CD14-positive monocyte (primary cell): ENCODE data around the gene SEC24D. TPM values are rescaled to one million over a fixed set of nuclear protein-coding genes. Genes with fewer than 3 reads are reported as not detected.
A peak's percentile ranks its signal among the peaks of the same experiment; 100 is the strongest.

Experiments
- DNase-seq, 3 donors: peaks; one replicate each; pipeline ENCODE4 v3.0.0-alpha.2; 2011 to 2022
- H2AFZ ChIP-seq: 2 replicates; pipeline ENCODE4 v1.6.0; 2012; ENCODE audit warnings: mild to moderate bottlenecking, low read depth, low read length, inconsistent platforms; ENCODE audit not compliant: insufficient read depth, poor library complexity, severe bottlenecking
- H3K27ac ChIP-seq, 2 donors: 1 replicate in 1 of 2; 2 replicates in 1 of 2; pipeline ENCODE4 v1.5.1; 2012 to 2013; ENCODE audit warnings: low read length in 2 of 2, control low read depth in 1 of 2, inconsistent platforms in 1 of 2, low read depth in 1 of 2, mild to moderate bottlenecking in 1 of 2
- H3K27me3 ChIP-seq, 2 donors: one replicate each; pipeline versions ENCODE4 v1.6.0 to v1.6.1; 2011 to 2013; ENCODE audit warnings: low read length in 2 of 2; ENCODE audit not compliant: control insufficient read depth in 2 of 2, insufficient read depth in 2 of 2
- H3K36me3 ChIP-seq, 2 donors: replicated peaks in 1 of 2; 1 replicate in 1 of 2; 2 replicates in 1 of 2; pipeline versions ENCODE4 v1.5.1 to v1.6.1; 2012 to 2013; ENCODE audit warnings: low read length in 2 of 2, control low read depth in 1 of 2, inconsistent platforms in 1 of 2, mild to moderate bottlenecking in 1 of 2; ENCODE audit not compliant: insufficient read depth in 2 of 2, control insufficient read depth in 1 of 2
- H3K4me1 ChIP-seq, 2 donors: 1 replicate in 1 of 2; 2 replicates in 1 of 2; pipeline versions ENCODE4 v1.5.1 to v1.6.1; 2012 to 2013; ENCODE audit warnings: low read length in 2 of 2, control low read depth in 1 of 2, inconsistent platforms in 1 of 2, mild to moderate bottlenecking in 1 of 2, moderate library complexity in 1 of 2; ENCODE audit not compliant: insufficient read depth in 2 of 2, control insufficient read depth in 1 of 2
- H3K4me2 ChIP-seq: replicated peaks from 2 replicates; pipeline ENCODE3; 2012; ENCODE audit warnings: low read length, moderate library complexity, mild to moderate bottlenecking; ENCODE audit not compliant: poor library complexity, severe bottlenecking; ENCODE audit errors: extremely low read depth
- H3K4me3 ChIP-seq, 3 experiments: fragments of 200-600 bp in 1 of 3; sonication (generic) in 1 of 3; replicated peaks in 1 of 3; 1 replicate in 2 of 3; 2 replicates in 1 of 3; pipeline ENCODE4 v1.5.1; 2011 to 2013; ENCODE audit warnings: low read length in 3 of 3, mild to moderate bottlenecking in 3 of 3, control low read depth in 2 of 3, low read depth in 2 of 3, inconsistent platforms in 1 of 3, moderate library complexity in 1 of 3
- H3K79me2 ChIP-seq: 2 replicates; pipeline ENCODE4 v1.6.0; 2012; ENCODE audit warnings: mild to moderate bottlenecking, control low read depth, inconsistent platforms, low read length, moderate library complexity; ENCODE audit not compliant: insufficient read depth
- H3K9ac ChIP-seq: 2 replicates; pipeline ENCODE4 v1.6.0; 2017; ENCODE audit warnings: low read length, mild to moderate bottlenecking; ENCODE audit not compliant: insufficient read depth, poor library complexity, severe bottlenecking
- H3K9me3 ChIP-seq, 2 donors: replicated peaks in 1 of 2; 1 replicate in 1 of 2; 2 replicates in 1 of 2; pipeline versions ENCODE4 v1.5.1 to v1.6.1; 2012 to 2013; ENCODE audit warnings: low read length in 2 of 2, control low read depth in 1 of 2; ENCODE audit not compliant: control insufficient read depth in 1 of 2, insufficient read depth in 1 of 2
- H4K20me1 ChIP-seq: 2 replicates; pipeline ENCODE4 v1.6.0; 2012; ENCODE audit warnings: mild to moderate bottlenecking, low read length, control low read depth, moderate library complexity; ENCODE audit not compliant: insufficient read depth
- H3K27ac Mint-ChIP-seq, 7 donors: one replicate each; pipeline ENCODE4 v1.8.0; 2020; ENCODE audit warnings: mild to moderate bottlenecking in 7 of 7, mixed read lengths in 7 of 7, moderate library complexity in 6 of 7, inconsistent platforms in 2 of 7
- H3K27me3 Mint-ChIP-seq, 3 donors: one replicate each; pipeline ENCODE4 v1.8.0; 2021 to 2022; ENCODE audit warnings: low read depth in 3 of 3, mild to moderate bottlenecking in 3 of 3, mixed read lengths in 3 of 3, moderate library complexity in 3 of 3, inconsistent platforms in 1 of 3
- H3K36me3 Mint-ChIP-seq, 2 donors: one replicate each; pipeline ENCODE4 v1.8.0; 2020; ENCODE audit warnings: mixed read lengths in 2 of 2, inconsistent platforms in 1 of 2, mild to moderate bottlenecking in 1 of 2
- H3K4me1 Mint-ChIP-seq: one replicate; pipeline ENCODE4 v1.8.0; 2020; ENCODE audit warnings: mild to moderate bottlenecking, mixed read lengths
- H3K4me3 Mint-ChIP-seq, 2 donors: one replicate each; pipeline ENCODE4 v1.8.0; 2020; ENCODE audit warnings: mild to moderate bottlenecking in 2 of 2, mixed read lengths in 2 of 2, moderate library complexity in 1 of 2
- H3K9me3 Mint-ChIP-seq, 7 donors: one replicate each; pipeline ENCODE4 v1.8.0; 2020 to 2022; ENCODE audit warnings: mixed read lengths in 7 of 7, mild to moderate bottlenecking in 6 of 7, moderate library complexity in 6 of 7, inconsistent platforms in 2 of 7
- CTCF ChIP-seq: fragments of 200-600 bp; IDR thresholded peaks from one replicate; pipeline ENCODE4 v1.8.0; 2022; ENCODE audit warnings: antibody characterized with exemption, mild to moderate bottlenecking
- WGBS: methylation state at CpG from one replicate; pipeline ENCODE4 v1.1.5; 2013; ENCODE audit warnings: missing lambda C conversion rate; ENCODE audit not compliant: insufficient coverage; 5-methylcytosine and 5-hydroxymethylcytosine counted together
- intact Hi-C, 2 donors: fragments of 100-400 bp; cut with micrococcal nuclease; formaldehyde crosslinking; loops; one replicate each; pipeline versions ENCODE4 v1.15.0 to v1.15.1; 2023
- polyA plus RNA-seq, 3 donors: library from polyadenylated mRNA; depleted of rRNA in 1 of 3; unstranded in 2 of 3; stranded (reverse) in 1 of 3; fragments of 300-500 nt in 2 of 3; fragments of >200 nt in 1 of 3; fragmentation: Illumina TruSeq in 2 of 3; gene quantifications; 1 replicate in 2 of 3; 2 replicates in 1 of 3; pipeline ENCODE4 v1.2.3, GENCODE V29; 2012 to 2021

The SEC24D gene
- polyA plus RNA-seq, 3 donors = 16.8 to 31.3 (median 22.6) TPM

GRCh38 chr4:118772081-118772766 is 63.7 kb downstream of the SEC24D start:
- no peaks in the 10 kb centered on the region for H3K9me3 Mint-ChIP-seq
- WGBS = 100% methylated on average over 3 of the region's 7 CpGs
- Histone ChIP-seq H3K9ac (no peak overlapping the region), H3K4me1 (no peaks in the 10 kb centered on the region), H4K20me1 (no peaks in the 10 kb centered on the region), H3K36me3 (peaks cover 18 to 46% of the 10 kb centered on the region in 2 donors), H3K27me3 (no peaks in the 10 kb centered on the region), H2AFZ (no peak overlapping the region), H3K4me2 (no peak overlapping the region), H3K79me2 (peaks cover 4% of the 10 kb centered on the region), H3K9me3 (no peaks in the 10 kb centered on the region), H3K4me3 (no peak overlapping the region), H3K27ac (no peak overlapping the region)
- H3K4me3 Mint-ChIP-seq = no peak overlapping the region
- H3K27ac Mint-ChIP-seq = no peak overlapping the region
- peaks cover 26 to 38% of the 10 kb centered on the region in 2 donors for H3K36me3 Mint-ChIP-seq
- peak; percentile 67 for TF ChIP-seq CTCF
- peak; percentile 9 to 50 (median 24) for DNase-seq
- intact Hi-C loops = loop anchor here (5.0 to 10.0 kb wide), 2 partner anchors 115 to 193 kb away; partner anchors contain the start of gene SYNPO2 (in 1 of the 2)
- H3K4me1 Mint-ChIP-seq = no peaks in the 10 kb centered on the region
- no peaks in the 10 kb centered on the region for H3K27me3 Mint-ChIP-seq

DNA sequence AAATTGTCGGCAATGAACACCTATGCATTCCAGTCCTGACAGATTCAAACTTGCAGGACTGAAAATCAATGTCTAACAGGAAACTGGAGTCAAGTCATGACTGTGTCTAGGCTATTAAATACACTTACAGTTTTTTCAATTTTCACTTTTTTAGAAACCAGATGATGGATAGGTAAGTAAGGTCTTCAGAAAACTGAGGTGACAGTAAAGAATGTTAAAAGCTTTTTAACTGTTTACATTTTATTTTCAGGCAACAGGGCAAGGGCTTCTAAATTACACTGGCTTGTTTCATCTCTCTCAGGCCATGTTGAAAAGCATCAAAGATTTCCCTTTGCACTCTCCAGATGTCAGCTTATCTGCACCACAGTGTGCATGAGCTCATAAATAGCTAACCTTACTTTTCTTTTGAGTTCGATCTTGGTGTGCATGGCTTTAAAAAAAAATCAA is 65.2 kb downstream of the SEC24D start:
- H3K9me3 Mint-ChIP-seq = no peaks in the 10 kb centered on the region

More for the DNA sequence above, 65.2 kb downstream of the SEC24D start:
- intact Hi-C loops = loop anchor here (5.0 to 10.0 kb wide), 2 partner anchors 117 to 194 kb away; partner anchors contain the start of gene SYNPO2 (in 1 of the 2)
- H3K27ac ChIP-seq = no peak overlapping the region
- H3K36me3 ChIP-seq = peaks cover 32 to 60% of the 10 kb centered on the region in 2 donors
- H4K20me1 ChIP-seq = no peaks in the 10 kb centered on the region
- no peak overlapping the region for H3K4me2 ChIP-seq
- H2AFZ ChIP-seq = no peak overlapping the region
- H3K4me1 ChIP-seq = no peaks in the 10 kb centered on the region
- no peaks in the 10 kb centered on the region for H3K9me3 ChIP-seq
- Mint-ChIP-seq H3K36me3 (peaks cover 39 to 50% of the 10 kb centered on the region in 2 donors), H3K27me3 (no peaks in the 10 kb centered on the region), H3K4me3 (no peak overlapping the region), H3K27ac (no peak overlapping the region), H3K4me1 (no peaks in the 10 kb centered on the region)
- DNase-seq = no peak
- peaks cover 4% of the 10 kb centered on the region for H3K79me2 ChIP-seq
- WGBS = no CpG with 5 or more reads among the region's 2 CpGs
- H3K4me3 ChIP-seq = no peak overlapping the region
- H3K9ac ChIP-seq = no peak overlapping the region
- H3K27me3 ChIP-seq = no peaks in the 10 kb centered on the region
- no peak for TF ChIP-seq CTCF
